Suprapubic skin (tissue), 3 donors: ENCODE data around the gene RAB23.

Experiments
- POLR2A ChIP-seq, 2 donors: fragments of 450-650 bp; IDR thresholded peaks; one replicate each; pipeline ENCODE4 v1.6.1; 2017; ENCODE audit warnings: antibody characterized with exemption in 2 of 2, mild to moderate bottlenecking in 2 of 2, moderate library complexity in 2 of 2
- TF ChIP-seq, protein P1 (sequence below), 2 donors: fragments of 200-600 bp in 1 of 2; fragments of 450-650 bp in 1 of 2; sonication (generic) in 1 of 2; IDR thresholded peaks; one replicate each; pipeline ENCODE4 v1.5.1; 2016 to 2019; ENCODE audit warnings: antibody characterized with exemption in 2 of 2, mild to moderate bottlenecking in 1 of 2, moderate library complexity in 1 of 2

DNA sequence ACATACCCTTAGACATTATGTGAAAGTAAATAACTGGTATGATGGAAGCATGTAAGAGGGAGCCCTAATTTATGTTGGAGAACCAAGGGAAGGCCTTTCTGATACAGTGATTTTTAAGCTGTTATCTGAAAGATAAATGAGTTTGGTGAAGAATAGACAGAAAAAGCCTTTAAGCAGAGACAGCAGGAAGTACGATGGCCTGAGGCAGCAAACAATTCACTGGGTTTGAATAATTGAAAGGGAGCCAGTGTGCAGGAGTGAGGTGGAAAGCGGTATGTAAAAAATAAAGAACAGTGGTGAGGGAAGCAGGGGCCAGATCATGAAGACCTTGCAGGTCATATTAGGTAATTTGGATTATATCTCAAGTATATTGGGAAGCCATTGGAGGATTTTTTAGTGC, 4.1 kb upstream of the RAB23 start:
- TF ChIP-seq, protein P1, sequence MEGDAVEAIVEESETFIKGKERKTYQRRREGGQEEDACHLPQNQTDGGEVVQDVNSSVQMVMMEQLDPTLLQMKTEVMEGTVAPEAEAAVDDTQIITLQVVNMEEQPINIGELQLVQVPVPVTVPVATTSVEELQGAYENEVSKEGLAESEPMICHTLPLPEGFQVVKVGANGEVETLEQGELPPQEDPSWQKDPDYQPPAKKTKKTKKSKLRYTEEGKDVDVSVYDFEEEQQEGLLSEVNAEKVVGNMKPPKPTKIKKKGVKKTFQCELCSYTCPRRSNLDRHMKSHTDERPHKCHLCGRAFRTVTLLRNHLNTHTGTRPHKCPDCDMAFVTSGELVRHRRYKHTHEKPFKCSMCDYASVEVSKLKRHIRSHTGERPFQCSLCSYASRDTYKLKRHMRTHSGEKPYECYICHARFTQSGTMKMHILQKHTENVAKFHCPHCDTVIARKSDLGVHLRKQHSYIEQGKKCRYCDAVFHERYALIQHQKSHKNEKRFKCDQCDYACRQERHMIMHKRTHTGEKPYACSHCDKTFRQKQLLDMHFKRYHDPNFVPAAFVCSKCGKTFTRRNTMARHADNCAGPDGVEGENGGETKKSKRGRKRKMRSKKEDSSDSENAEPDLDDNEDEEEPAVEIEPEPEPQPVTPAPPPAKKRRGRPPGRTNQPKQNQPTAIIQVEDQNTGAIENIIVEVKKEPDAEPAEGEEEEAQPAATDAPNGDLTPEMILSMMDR (IDR thresholded peaks at IDR 0.05): no peak
- TF ChIP-seq POLR2A (IDR thresholded peaks at IDR 0.05): no peak
